LNCAP (cell line): ENCODE measurements around the gene DRICH1.

Experiments
- CTCF ChIP-seq: fragments of 450-650 bp; IDR thresholded peaks from 2 replicates; pipeline ENCODE4 v1.5.1; 2017; ENCODE audit warnings: mild to moderate bottlenecking

The DRICH1 gene

GRCh38 chr22:23578306-23578705 is 53.8 kb downstream of the DRICH1 start:
- no peak for TF ChIP-seq CTCF

GRCh38 chr22:23576681-23577080 is 55.4 kb downstream of the DRICH1 start:
- no peak for TF ChIP-seq CTCF

- TF ChIP-seq CTCF = no peak
Measured at GRCh38 chr22:23575601-23576000, 56.5 kb downstream of the DRICH1 start.

DNA sequence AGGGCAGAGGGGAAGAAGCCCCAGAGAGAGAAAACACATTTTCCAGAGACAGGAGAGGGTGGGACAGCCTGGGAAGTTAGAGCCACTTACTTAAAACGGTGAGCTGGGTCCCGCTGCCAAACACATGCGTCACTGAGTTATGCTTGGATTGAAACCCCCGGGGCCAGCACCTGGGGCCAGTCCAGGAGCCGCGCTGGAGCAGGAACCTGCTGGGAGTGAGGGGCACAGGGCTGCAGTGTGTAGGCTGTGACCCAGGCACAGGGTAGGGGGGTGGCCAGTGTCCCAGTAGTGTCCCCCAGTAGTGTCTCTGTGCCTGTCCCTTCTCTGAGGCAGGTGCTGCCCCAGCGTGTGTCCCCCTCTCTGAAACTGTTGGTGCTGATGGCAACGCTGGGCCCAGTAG is 57.2 kb downstream of the DRICH1 start:
- no peak for TF ChIP-seq CTCF

GRCh38 chr22:23574371-23574811 is 57.7 kb downstream of the DRICH1 start:
- no peak for TF ChIP-seq CTCF

DNA sequence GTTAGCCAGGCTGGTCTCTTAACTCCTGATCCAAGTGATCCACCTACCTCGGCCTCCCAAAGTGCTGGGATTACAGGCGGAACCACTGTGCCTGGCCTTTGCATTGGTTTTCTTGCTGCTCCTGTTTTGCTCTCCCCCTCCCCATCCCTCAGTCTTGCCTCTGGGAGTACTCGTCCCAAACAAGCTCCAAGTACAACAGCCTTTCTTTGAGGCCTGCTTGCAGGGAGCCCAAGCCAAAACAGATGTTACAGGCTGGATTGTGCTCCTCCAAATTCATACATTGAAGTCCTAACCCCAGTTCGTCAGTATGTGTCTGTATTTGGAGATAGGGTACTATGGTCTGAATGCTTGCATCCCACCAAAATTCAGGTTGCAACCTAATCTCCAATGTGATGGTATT is 60.6 kb downstream of the DRICH1 start:
- no peak for TF ChIP-seq CTCF

- TF ChIP-seq CTCF = no peak
Measured at GRCh38 chr22:23570681-23571080, 61.4 kb downstream of the DRICH1 start.

- TF ChIP-seq CTCF = no peak
Measured at GRCh38 chr22:23569716-23570115, 62.4 kb downstream of the DRICH1 start.
